Measurements from ENCODE around the gene SNX27.

DNA sequence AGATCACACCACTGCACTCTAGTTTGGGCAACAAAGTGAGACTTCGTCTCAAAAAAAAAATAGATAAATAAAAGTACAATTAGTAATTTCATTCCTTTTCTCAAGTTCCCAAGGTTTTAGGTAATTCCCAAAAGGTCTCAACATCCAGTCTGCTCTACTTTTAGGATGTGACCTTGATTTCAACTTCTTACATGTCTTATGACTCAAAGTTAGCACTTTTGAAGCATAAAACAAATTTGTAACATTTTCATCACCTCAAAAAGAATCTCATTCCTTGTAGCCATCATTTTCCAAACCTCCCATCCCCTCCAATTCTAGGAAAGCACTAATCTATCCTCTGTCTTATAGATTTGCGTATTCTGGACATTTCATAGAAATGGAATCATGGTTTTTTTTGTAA, 32.2 kb downstream of the SNX27 start:
- TF ChIP-seq CTCF (IDR thresholded peaks at IDR 0.05) (no peak), POLR2A (IDR thresholded peaks at IDR 0.05) (no peak)
